WTC11 (cell line): ENCODE measurements around the gene SUGT1.

Experiments used
- CBFB ChIP-seq: sonication (generic); formaldehyde crosslinking; IDR thresholded peaks from 2 replicates; pipeline ENCODE4 v1.8.1; 2022; ENCODE audit warnings: mild to moderate bottlenecking, low read depth, missing genetic modification reagents
- ELF4 ChIP-seq: sonication (generic); formaldehyde crosslinking; IDR thresholded peaks from 2 replicates; pipeline ENCODE4 v1.8.1; 2022; ENCODE audit warnings: low read depth, mild to moderate bottlenecking, moderate library complexity, missing genetic modification reagents
- NFE2L1 ChIP-seq: sonication (generic); formaldehyde crosslinking; IDR thresholded peaks from 2 replicates; pipeline ENCODE4 v1.8.1; 2023; ENCODE audit warnings: missing genetic modification reagents
- NFYB ChIP-seq: sonication (generic); formaldehyde crosslinking; conservative IDR thresholded peaks from 2 replicates; pipeline ENCODE4 v1.8.0; 2022; ENCODE audit warnings: low read depth, missing genetic modification reagents
- TEAD4 ChIP-seq: sonication (generic); formaldehyde crosslinking; IDR thresholded peaks from 2 replicates; pipeline ENCODE4 v1.8.0; 2022; ENCODE audit warnings: mild to moderate bottlenecking, missing genetic modification reagents
- ZNF263 ChIP-seq: sonication (generic); formaldehyde crosslinking; IDR thresholded peaks from 2 replicates; pipeline ENCODE4 v1.8.1; 2022; ENCODE audit warnings: low read depth, mild to moderate bottlenecking, moderate library complexity, missing genetic modification reagents
- TF ChIP-seq, protein P1 (sequence below): sonication (generic); formaldehyde crosslinking; IDR thresholded peaks from 2 replicates; pipeline ENCODE4 v1.8.0; 2022; ENCODE audit warnings: mild to moderate bottlenecking, missing genetic modification reagents
- TF ChIP-seq, protein P2 (sequence below): fragments of 200-600 bp; IDR thresholded peaks from 2 replicates; pipeline ENCODE4 v1.8.0; 2022; ENCODE audit warnings: antibody characterized with exemption
- TF ChIP-seq, protein P3 (sequence below): sonication (generic); formaldehyde crosslinking; IDR thresholded peaks from 2 replicates; pipeline ENCODE4 v1.8.1; 2022; ENCODE audit warnings: mild to moderate bottlenecking, missing genetic modification reagents, moderate library complexity, borderline replicate concordance
- TF ChIP-seq, protein P4 (sequence below): fragments of 250-450 bp; sonication (Bioruptor Pico); IDR thresholded peaks from 2 replicates; pipeline ENCODE4 v1.9.0; 2021; ENCODE audit warnings: mild to moderate bottlenecking
- TF ChIP-seq, protein P5 (sequence below): sonication (generic); formaldehyde crosslinking; IDR thresholded peaks from 2 replicates; pipeline ENCODE4 v1.8.1; 2023; ENCODE audit warnings: mild to moderate bottlenecking, moderate library complexity, missing genetic modification reagents
- TF ChIP-seq, protein P6 (sequence below): sonication (generic); formaldehyde crosslinking; IDR thresholded peaks from 2 replicates; pipeline ENCODE4 v1.8.1; 2022; ENCODE audit warnings: low read depth, missing genetic modification reagents, borderline replicate concordance

DNA sequence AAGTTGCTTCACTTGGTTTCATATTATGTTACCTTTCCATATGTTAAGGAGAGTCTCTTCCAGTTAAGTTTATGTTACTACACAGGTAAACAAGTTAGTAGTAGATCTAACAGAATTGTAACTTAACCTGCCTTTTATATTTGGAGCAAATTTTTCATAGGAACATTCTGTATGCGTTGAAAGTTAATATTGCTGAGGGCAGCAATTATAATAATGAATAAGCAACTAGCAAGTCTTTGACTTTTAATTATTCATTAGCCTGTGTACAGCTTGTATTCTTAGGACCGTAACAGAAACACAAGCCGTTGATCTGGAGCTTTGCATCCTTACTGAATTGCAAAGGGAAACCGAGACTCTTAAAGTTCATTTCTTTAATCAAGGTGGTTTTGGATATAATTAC, 11.6 kb downstream of the SUGT1 start:
- TF ChIP-seq, protein P1, sequence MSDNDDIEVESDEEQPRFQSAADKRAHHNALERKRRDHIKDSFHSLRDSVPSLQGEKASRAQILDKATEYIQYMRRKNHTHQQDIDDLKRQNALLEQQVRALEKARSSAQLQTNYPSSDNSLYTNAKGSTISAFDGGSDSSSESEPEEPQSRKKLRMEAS (CRISPR knock-in tag) = no peak
- TF ChIP-seq, protein P2, sequence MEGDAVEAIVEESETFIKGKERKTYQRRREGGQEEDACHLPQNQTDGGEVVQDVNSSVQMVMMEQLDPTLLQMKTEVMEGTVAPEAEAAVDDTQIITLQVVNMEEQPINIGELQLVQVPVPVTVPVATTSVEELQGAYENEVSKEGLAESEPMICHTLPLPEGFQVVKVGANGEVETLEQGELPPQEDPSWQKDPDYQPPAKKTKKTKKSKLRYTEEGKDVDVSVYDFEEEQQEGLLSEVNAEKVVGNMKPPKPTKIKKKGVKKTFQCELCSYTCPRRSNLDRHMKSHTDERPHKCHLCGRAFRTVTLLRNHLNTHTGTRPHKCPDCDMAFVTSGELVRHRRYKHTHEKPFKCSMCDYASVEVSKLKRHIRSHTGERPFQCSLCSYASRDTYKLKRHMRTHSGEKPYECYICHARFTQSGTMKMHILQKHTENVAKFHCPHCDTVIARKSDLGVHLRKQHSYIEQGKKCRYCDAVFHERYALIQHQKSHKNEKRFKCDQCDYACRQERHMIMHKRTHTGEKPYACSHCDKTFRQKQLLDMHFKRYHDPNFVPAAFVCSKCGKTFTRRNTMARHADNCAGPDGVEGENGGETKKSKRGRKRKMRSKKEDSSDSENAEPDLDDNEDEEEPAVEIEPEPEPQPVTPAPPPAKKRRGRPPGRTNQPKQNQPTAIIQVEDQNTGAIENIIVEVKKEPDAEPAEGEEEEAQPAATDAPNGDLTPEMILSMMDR = no peak
- TF ChIP-seq ELF4 (CRISPR knock-in tag) (no peak), NFYB (CRISPR knock-in tag) (no peak), TEAD4 (CRISPR knock-in tag) (no peak), ZNF263 (no peak), NFE2L1 (CRISPR knock-in tag) (no peak), CBFB (CRISPR knock-in tag) (no peak)
- TF ChIP-seq, protein P3, sequence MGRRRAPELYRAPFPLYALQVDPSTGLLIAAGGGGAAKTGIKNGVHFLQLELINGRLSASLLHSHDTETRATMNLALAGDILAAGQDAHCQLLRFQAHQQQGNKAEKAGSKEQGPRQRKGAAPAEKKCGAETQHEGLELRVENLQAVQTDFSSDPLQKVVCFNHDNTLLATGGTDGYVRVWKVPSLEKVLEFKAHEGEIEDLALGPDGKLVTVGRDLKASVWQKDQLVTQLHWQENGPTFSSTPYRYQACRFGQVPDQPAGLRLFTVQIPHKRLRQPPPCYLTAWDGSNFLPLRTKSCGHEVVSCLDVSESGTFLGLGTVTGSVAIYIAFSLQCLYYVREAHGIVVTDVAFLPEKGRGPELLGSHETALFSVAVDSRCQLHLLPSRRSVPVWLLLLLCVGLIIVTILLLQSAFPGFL = no peak
- TF ChIP-seq, protein P4, sequence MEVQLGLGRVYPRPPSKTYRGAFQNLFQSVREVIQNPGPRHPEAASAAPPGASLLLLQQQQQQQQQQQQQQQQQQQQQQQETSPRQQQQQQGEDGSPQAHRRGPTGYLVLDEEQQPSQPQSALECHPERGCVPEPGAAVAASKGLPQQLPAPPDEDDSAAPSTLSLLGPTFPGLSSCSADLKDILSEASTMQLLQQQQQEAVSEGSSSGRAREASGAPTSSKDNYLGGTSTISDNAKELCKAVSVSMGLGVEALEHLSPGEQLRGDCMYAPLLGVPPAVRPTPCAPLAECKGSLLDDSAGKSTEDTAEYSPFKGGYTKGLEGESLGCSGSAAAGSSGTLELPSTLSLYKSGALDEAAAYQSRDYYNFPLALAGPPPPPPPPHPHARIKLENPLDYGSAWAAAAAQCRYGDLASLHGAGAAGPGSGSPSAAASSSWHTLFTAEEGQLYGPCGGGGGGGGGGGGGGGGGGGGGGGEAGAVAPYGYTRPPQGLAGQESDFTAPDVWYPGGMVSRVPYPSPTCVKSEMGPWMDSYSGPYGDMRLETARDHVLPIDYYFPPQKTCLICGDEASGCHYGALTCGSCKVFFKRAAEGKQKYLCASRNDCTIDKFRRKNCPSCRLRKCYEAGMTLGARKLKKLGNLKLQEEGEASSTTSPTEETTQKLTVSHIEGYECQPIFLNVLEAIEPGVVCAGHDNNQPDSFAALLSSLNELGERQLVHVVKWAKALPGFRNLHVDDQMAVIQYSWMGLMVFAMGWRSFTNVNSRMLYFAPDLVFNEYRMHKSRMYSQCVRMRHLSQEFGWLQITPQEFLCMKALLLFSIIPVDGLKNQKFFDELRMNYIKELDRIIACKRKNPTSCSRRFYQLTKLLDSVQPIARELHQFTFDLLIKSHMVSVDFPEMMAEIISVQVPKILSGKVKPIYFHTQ (CRISPR knock-in tag) = no peak
- TF ChIP-seq, protein P5, sequence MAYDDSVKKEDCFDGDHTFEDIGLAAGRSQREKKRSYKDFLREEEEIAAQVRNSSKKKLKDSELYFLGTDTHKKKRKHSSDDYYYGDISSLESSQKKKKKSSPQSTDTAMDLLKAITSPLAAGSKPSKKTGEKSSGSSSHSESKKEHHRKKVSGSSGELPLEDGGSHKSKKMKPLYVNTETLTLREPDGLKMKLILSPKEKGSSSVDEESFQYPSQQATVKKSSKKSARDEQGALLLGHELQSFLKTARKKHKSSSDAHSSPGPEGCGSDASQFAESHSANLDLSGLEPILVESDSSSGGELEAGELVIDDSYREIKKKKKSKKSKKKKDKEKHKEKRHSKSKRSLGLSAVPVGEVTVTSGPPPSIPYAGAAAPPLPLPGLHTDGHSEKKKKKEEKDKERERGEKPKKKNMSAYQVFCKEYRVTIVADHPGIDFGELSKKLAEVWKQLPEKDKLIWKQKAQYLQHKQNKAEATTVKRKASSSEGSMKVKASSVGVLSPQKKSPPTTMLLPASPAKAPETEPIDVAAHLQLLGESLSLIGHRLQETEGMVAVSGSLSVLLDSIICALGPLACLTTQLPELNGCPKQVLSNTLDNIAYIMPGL (CRISPR knock-in tag) = no peak
- TF ChIP-seq, protein P6, sequence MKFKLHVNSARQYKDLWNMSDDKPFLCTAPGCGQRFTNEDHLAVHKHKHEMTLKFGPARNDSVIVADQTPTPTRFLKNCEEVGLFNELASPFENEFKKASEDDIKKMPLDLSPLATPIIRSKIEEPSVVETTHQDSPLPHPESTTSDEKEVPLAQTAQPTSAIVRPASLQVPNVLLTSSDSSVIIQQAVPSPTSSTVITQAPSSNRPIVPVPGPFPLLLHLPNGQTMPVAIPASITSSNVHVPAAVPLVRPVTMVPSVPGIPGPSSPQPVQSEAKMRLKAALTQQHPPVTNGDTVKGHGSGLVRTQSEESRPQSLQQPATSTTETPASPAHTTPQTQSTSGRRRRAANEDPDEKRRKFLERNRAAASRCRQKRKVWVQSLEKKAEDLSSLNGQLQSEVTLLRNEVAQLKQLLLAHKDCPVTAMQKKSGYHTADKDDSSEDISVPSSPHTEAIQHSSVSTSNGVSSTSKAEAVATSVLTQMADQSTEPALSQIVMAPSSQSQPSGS (CRISPR knock-in tag) = no peak
